Hepatocyte (in vitro differentiated cells): ENCODE data around the gene POC1A.

Experiments used
- CTCF ChIP-seq: fragments of 200-600 bp; sonication (generic); IDR thresholded peaks from 2 replicates; pipeline ENCODE4 v1.5.1; 2016; ENCODE audit warnings: antibody characterized with exemption, mild to moderate bottlenecking; ENCODE audit not compliant: poor library complexity
- EZH2 ChIP-seq: fragments of 200-600 bp; sonication (generic); IDR thresholded peaks from 2 replicates; pipeline ENCODE4 v1.6.1; 2016; ENCODE audit warnings: antibody characterized with exemption, mild to moderate bottlenecking, borderline replicate concordance

- TF ChIP-seq CTCF = no peak
- no peak for TF ChIP-seq EZH2
Measured at GRCh38 chr3:52119099-52119498, 35.1 kb downstream of the POC1A start.
